Myocyte (in vitro differentiated cells): ENCODE measurements around the gene INAFM1. TPM values are rescaled to one million over a fixed set of nuclear protein-coding genes. Genes with fewer than 3 reads are reported as not detected.
A peak's percentile ranks its signal among the peaks of the same experiment; 100 is the strongest.

Experiments used
- DNase-seq: peaks from one replicate; pipeline ENCODE4 v3.0.0-alpha.2; 2012; ENCODE audit warnings: low read depth
- microRNA counts: library from miRNA; unstranded; fragments of <30 nt; microRNA quantifications from one replicate; lab custom pipeline; 2016
- microRNA-seq: library from miRNA; unstranded; fragments of <30 nt; microRNA quantifications from one replicate; pipeline ENCODE4, GENCODE V29; 2016
- total RNA-seq: library from RNA; depleted of rRNA; stranded (reverse); fragments of >200 nt; gene quantifications from 2 replicates; pipeline ENCODE4 v1.2.3, GENCODE V29; 2014

The INAFM1 gene
- total RNA-seq, 1 donor from 2014 or later: 1.8 TPM

DNA sequence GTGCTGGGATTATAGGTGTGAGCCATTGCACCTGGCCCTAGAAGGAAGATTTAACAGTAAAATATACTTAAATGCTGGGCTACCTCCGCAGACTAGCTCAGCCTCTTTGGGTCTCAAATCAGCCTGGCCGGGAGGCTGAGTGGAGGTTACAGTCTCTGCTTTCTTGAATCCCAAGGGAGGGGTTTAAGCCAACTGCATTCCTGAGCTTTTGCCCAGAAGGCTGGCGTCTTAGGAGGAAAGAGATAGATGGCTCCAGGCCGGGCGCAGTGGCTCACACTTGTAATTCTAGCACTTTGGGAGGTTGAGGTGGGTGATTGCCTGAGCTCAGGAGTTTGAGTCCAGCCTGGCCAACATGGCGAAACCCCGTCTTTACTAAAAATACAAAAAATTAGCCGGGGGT lies 34.4 kb downstream of the INAFM1 start:
- peak; percentile 21 for DNase-seq

- no peak for DNase-seq
Observed at GRCh38 chr19:47309608-47310007, 34.9 kb downstream of the INAFM1 start, which contains the start of gene C5AR1. Gene C5AR1, plus strand, starts transcription at chr19:47309861. Its CDS starts 35 bp downstream, at chr19:47309896.

DNA sequence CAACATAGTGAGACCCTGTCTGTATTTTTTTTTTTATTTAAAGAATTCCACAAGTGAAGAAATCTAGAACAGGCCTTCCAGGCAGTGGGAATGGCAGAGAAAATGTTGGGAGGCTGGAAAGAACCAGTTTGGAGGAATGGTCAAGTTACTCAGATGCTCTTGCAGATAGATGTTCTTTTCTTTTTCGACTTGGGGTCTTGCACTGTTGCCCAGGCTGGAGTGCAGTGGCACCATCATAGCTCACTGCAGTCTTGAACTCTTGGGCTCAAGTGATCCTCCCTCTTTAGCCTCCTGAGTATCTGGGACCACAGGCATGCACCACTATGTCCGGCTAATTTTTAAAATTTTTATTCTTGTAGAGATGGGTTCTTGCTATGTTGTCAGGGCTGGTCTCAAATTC lies 35.6 kb downstream of the INAFM1 start:
- DNase-seq: no peak

GRCh38 chr19:47310819-47311218 lies 36.1 kb downstream of the INAFM1 start:
- DNase-seq: peak; percentile 14

- DNase-seq: no peak
Observed at GRCh38 chr19:47312366-47313006, 37.8 kb downstream of the INAFM1 start.

DNA sequence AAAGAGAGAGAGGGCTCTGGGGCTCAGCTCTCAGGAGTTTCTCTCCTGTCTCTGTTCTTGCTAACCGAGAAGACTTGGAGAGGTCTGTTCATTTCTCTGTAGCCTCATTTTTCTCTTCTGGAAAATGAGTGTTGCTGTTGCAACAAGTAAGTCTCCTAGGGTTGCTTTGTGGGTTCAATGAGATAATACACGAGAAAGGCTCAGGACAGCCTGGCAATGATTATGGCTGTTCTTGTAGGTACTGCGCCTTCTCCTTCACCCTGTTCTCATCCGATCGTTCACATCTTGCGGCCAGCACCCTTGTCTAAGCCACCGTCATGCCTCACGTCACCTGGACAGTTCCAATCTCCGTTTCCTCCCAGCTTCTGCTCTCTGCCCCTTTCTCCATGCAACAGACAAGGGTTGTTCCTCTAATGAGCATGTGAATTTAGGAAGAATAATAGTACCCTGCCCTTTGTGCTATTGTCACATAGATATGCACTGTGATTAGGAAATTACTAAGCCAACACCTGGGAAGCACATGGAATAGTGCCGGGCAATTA lies 39.1 kb downstream of the INAFM1 start:
- no peak for DNase-seq

DNA sequence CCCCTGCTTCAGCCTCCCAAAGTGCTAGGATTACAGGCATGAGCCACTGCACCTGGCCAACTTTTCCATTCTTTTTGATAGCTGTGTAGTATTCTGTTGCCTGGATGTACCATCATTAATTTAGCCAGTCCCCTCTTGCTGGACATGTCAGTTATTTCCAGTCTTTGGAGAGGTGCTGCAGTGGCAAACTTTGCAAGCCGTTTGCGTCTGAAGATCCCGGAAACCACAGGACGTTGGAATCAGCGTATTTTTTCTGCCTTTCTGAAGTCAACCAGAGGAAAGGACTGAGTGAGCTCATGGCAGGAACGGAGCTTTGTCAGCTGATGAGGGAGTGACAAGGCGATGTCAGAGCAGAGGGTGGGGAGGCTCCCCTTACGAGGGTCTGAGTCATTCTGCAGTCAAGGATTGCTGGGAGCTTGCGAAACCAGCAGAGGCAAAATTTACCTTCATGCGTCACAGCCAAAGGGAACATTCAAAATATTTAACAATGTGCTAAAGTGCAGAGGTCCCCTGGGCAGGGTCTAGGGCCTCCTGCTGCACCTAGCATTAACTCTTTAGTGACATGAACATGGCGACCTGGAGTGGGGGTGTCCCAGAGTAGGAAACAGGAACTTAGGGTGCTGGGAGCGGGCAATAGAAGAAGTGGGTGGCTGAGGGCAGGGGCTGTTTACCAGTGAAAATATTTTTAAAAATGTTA lies 40.6 kb downstream of the INAFM1 start:
- DNase-seq: peak; percentile 28

DNA sequence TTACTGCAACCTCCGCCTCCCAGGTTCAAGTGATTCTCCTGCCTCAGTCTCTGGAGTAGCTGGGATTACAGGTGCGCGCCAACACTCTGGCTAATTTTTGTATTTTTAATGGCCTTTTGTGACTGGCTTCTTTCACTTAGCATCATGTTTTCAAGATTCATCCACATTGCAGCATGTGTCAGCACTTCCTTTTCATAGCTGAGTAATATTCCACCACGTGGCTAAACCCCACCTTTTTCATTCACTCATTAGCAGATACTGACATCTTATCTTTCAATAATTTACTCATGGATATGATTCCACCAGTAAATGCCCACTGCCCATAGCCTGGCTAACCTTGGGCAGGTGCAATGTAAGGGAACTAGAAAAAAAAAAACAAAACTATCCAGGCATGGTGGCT lies 41.8 kb downstream of the INAFM1 start:
- no peak for DNase-seq

GRCh38 chr19:47319923-47320871 lies 45.5 kb downstream of the INAFM1 start:
- no peak for DNase-seq

GRCh38 chr19:47321630-47322029 lies 46.9 kb downstream of the INAFM1 start:
- no peak for DNase-seq

GRCh38 chr19:47322058-47322457 lies 47.4 kb downstream of the INAFM1 start:
- no peak for DNase-seq

DNA sequence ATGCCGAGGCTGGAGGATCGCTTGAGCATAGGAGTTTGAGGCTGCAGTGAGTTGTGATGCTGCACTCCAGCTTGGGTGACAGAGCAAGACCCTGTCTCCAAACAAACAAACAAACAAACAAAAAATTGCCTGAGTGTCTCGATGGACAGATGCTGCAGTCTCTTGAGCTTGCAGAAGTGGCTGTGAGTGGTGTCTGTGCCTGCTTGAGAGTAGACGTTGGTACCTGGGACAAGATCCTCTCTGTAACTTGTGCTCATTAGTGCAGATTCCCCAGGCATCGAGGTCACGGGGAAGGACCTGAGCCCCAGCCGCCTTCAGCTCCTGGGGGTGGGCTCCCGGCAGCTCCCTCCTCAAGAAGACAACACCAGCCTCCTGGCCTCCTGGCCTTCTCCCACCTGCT lies 48.7 kb downstream of the INAFM1 start:
- DNase-seq: no peak

DNA sequence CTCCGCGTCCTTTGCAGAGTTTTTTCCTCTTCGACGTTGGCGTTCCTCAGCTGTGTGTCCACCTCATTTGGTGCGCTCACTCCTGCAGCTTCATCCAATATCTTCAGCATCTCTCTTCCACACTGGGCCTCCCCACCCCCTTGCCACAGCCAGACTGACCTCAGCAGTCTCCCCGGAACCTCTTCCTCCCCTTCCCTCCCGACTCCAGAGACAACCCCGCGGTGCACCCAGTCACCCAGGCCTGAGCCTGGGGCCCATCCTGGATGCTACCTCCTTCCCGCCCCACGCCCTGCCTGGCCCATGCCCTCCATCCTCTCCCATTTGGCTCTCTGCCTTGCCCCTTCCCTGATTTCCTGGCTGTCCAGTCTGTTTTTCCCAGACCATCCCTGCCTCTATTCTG lies 49.2 kb downstream of the INAFM1 start:
- no peak for DNase-seq

DNA sequence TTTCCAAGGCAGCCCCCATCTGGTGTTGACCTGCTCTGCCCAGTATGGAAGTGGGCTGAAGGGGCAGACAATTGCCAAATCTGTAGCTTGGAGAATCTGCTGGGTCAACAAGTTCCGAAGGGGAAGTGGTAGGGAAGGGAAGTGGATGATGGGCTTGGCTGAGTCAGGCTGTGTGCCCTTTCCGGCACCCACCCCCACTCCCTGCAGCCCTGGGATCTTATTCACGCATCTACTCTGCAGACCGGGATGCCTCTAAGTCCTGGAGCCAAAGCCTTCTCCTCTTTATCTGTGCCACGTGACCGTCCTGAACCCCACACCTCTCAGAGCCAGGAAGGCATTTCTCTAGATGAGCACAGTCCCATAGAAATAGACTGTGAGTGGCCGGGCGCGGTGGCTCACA lies 49.8 kb downstream of the INAFM1 start:
- DNase-seq: no peak

MicroRNAs within 50 kb of the gene (microRNA counts, 767-probe panel; counts per million panel counts)
- microRNA hsa-miR-3190-5p (lab: Ali Mortazavi, UCI): not detected

Small RNAs within 50 kb of the gene (microRNA-seq; reads per million reads assigned to microRNA genes)
- gene MIR3190 (not detected), gene MIR3191 (not detected)

Other genes with a start within 250 kb of the INAFM1 start
- 16.0 and 35.3 TPM in 2 replicates for gene TMEM160, start 226.3 kb upstream of the INAFM1 start, total RNA-seq
- gene ZC3H4, start 161.1 kb upstream of the INAFM1 start, total RNA-seq: 10.1 and 11.3 TPM in 2 replicates
- gene SAE1, start 144.1 kb upstream of the INAFM1 start, total RNA-seq: 144 and 177 TPM in 2 replicates
- gene BBC3, start 43.7 kb upstream of the INAFM1 start, total RNA-seq: 13.2 and 18.0 TPM in 2 replicates
- 5.9 and 6.9 TPM in 2 replicates for gene CCDC9, start 18.4 kb upstream of the INAFM1 start, total RNA-seq
- gene C5AR1, start 35.0 kb downstream of the INAFM1 start, total RNA-seq: not detected in 2 replicates
- gene C5AR2, start 57.3 kb downstream of the INAFM1 start, total RNA-seq: not detected in 2 replicates
- gene DHX34, start 74.4 kb downstream of the INAFM1 start, total RNA-seq: 9.9 and 14.4 TPM in 2 replicates
- gene MEIS3, start 144.6 kb downstream of the INAFM1 start, total RNA-seq: 4.4 and 4.9 TPM in 2 replicates
- gene SLC8A2, start 197.0 kb downstream of the INAFM1 start, total RNA-seq: not detected in 2 replicates
- 5.7 and 12.5 TPM in 2 replicates for gene KPTN, start 209.3 kb downstream of the INAFM1 start, total RNA-seq
- gene NAPA, start 240.2 kb downstream of the INAFM1 start, total RNA-seq: 195 and 246 TPM in 2 replicates